ENCODE results near the gene ENTHD1. TPM values are rescaled to one million over a fixed set of nuclear protein-coding genes. Genes with fewer than 3 reads are reported as not detected.

ENTHD1 gene
- total RNA-seq, 1 experiment from 2014 or later, result not detected

GRCh38 chr22:39703091-39703490 lies 190.5 kb downstream of the ENTHD1 start:
- no peak overlapping the region for H2AK5ac ChIP-seq (ENCODE audit: insufficient read length, low read length)
- no peak overlapping the region for H3T11ph ChIP-seq (ENCODE audit: low read length)
- H3K56ac ChIP-seq (ENCODE audit: insufficient read length, low read depth, low read length), result no peak overlapping the region
- no peak overlapping the region for H3K27ac ChIP-seq (ENCODE audit: insufficient read length, low read depth, low read length)
- H3K14ac ChIP-seq (ENCODE audit: insufficient read depth, low read length), result no peak overlapping the region
- no peaks in the 10 kb centered on the region for H3K9me3 ChIP-seq (ENCODE audit: control insufficient read depth, low read depth, low read length)
- H3K9ac ChIP-seq (ENCODE audit: extremely low read depth, insufficient read length, low read length), result no peak overlapping the region
- H3K27me3 ChIP-seq (ENCODE audit: insufficient read depth, low read length), result no peaks in the 10 kb centered on the region
- no peak overlapping the region for H3K27ac Mint-ChIP-seq
- H3K4me1 ChIP-seq (ENCODE audit: insufficient read depth, low read length), result no peaks in the 10 kb centered on the region
- H4K5ac ChIP-seq (ENCODE audit: insufficient read length, low read depth, low read length), result no peak overlapping the region
- H3K4me3 Mint-ChIP-seq, result no peak overlapping the region
- H2BK15ac ChIP-seq (ENCODE audit: low read depth, low read length), result no peak overlapping the region
- peaks cover 8 to 18% of the 10 kb centered on the region in 2 experiments for H3K4me1 Mint-ChIP-seq
- no peak for TF ChIP-seq CTCF (conservative IDR thresholded peaks at IDR 0.05)
- H3K18ac ChIP-seq (ENCODE audit: insufficient read length, low read depth, low read length), result no peak overlapping the region
- no peak overlapping the region for H3K4me2 ChIP-seq (ENCODE audit: insufficient read depth, insufficient read length, low read length)
- H3K23me2 ChIP-seq (ENCODE audit: insufficient read length, low read depth, low read length, poor library complexity, severe bottlenecking), result no peaks in the 10 kb centered on the region
- no peak overlapping the region for H2BK12ac ChIP-seq (ENCODE audit: insufficient read length, low read depth, low read length)
- no peaks in the 10 kb centered on the region for H3K9me3 Mint-ChIP-seq
- H3K79me2 ChIP-seq (ENCODE audit: insufficient read depth, low read length), result no peaks in the 10 kb centered on the region
- no peak overlapping the region for H2BK120ac ChIP-seq (ENCODE audit: low read depth, low read length, poor library complexity, severe bottlenecking)
- H4K20me1 ChIP-seq (ENCODE audit: control insufficient read depth, insufficient read depth, insufficient read length), result peaks cover 3% of the 10 kb centered on the region
- H3K23ac ChIP-seq (ENCODE audit: insufficient read length, low read depth, low read length), result no peak overlapping the region
- no peak overlapping the region for H3K4ac ChIP-seq (ENCODE audit: low read depth, low read length)
- WGBS (ENCODE audit: extremely low coverage, insufficient read length, low lambda C conversion rate), result no CpG with 5 or more reads among the region's 8 CpGs
- DNase-seq, result no peak
- H2BK20ac ChIP-seq (ENCODE audit: low read depth, low read length, poor library complexity, severe bottlenecking), result no peak overlapping the region
- no peak overlapping the region for H4K8ac ChIP-seq (replicated peaks; ENCODE audit: insufficient read length, low read depth, low read length)
- no peaks in the 10 kb centered on the region for H3K36me3 Mint-ChIP-seq (ENCODE audit: insufficient read depth in 1 of 3, low read depth in 3 of 3)
- H3K27me3 Mint-ChIP-seq (ENCODE audit: low read depth), result no peaks in the 10 kb centered on the region; the same call in 1 of the 2 replicates
- H2BK5ac ChIP-seq (ENCODE audit: insufficient read length, low read length), result no peak overlapping the region
- no peak overlapping the region for H4K91ac ChIP-seq (ENCODE audit: insufficient read length, low read depth, low read length)
- no peak overlapping the region for H2AFZ ChIP-seq (ENCODE audit: low read length)
- H3K79me1 ChIP-seq (ENCODE audit: insufficient read depth, low read depth, low read length, poor library complexity, severe bottlenecking), result no peaks in the 10 kb centered on the region
